Activated T-cell treated with anti-CD3 and anti-CD28 coated beads, Interleukin-2, amount 50 U/mL, for 72 hours (primary cell): Measurements from ENCODE around the gene POLR1C. TPM values are rescaled to one million over a fixed set of nuclear protein-coding genes. Genes with fewer than 3 reads are reported as not detected.
"Not testable (repeated sequence)": the region's sequence is repeated elsewhere in the genome, so short reads cannot be mapped to it uniquely, and the experiment has no call there.

Experiments
- ATAC-seq, 2 donors: fragments of 150-1000 bp; cut with Tn5 transposase; replicated peaks in 1 of 2; 2 replicates each; pipeline ENCODE4 v1.10.0; 2021; ENCODE audit warnings: moderate library complexity in 2 of 2, mild to moderate bottlenecking in 1 of 2
- DNase-seq, 2 donors: peaks; one replicate each; pipeline ENCODE4 v3.0.0; 2021 to 2022; ENCODE audit warnings: mixed read lengths in 1 of 2
- H3K27ac Mint-ChIP-seq: one replicate; pipeline ENCODE4 v1.8.0; 2022; ENCODE audit warnings: mild to moderate bottlenecking, moderate library complexity, mixed read lengths
- H3K27me3 Mint-ChIP-seq: one replicate; pipeline ENCODE4 v1.8.0; 2022; ENCODE audit warnings: low read depth, mixed read lengths
- H3K36me3 Mint-ChIP-seq, 2 donors: one replicate each; pipeline ENCODE4 v1.8.0; 2022; ENCODE audit warnings: mixed read lengths in 2 of 2, mild to moderate bottlenecking in 1 of 2; ENCODE audit not compliant: insufficient read depth in 2 of 2
- H3K4me1 Mint-ChIP-seq: one replicate; pipeline ENCODE4 v1.8.0; 2022; ENCODE audit warnings: low read depth, mixed read lengths
- H3K4me3 Mint-ChIP-seq, 2 donors: one replicate each; pipeline ENCODE4 v1.8.0; 2022; ENCODE audit warnings: mild to moderate bottlenecking in 2 of 2, mixed read lengths in 2 of 2, moderate library complexity in 2 of 2
- H3K9me3 Mint-ChIP-seq, 2 donors: one replicate each; pipeline ENCODE4 v1.8.0; 2022; ENCODE audit warnings: mixed read lengths in 2 of 2
- total RNA-seq, 2 donors: library from RNA; stranded (reverse); gene quantifications; one replicate each; pipeline ENCODE4 v1.2.3, GENCODE V29; 2022

POLR1C gene
- 10 to 100 TPM; 39.1 to 42.4 TPM for total RNA-seq

GRCh38 chr6:43516697-43517504 is at the start of gene POLR1C, which contains the start of gene YIPF3:
Gene POLR1C, plus strand, starts transcription at chr6:43517089. Its CDS starts 21 bp downstream, at chr6:43517110.
Gene YIPF3, minus strand, starts transcription at chr6:43516926. Its CDS starts 119 bp downstream, at chr6:43516807.
- Mint-ChIP-seq H3K36me3 (peaks cover 4 to 6% of the 10 kb centered on the region in 2 donors), H3K9me3 (no peaks in the 10 kb centered on the region), H3K27ac (no peak within 1 kb of the TSS), H3K4me3 (no peak within 1 kb of the TSS), H3K27me3 (no peaks in the 10 kb centered on the region), H3K4me1 (peaks cover 5% of the 10 kb centered on the region)
- DNase-seq (peak; percentile 97 to 98), ATAC-seq (peak; percentile 92 to 93)

GRCh38 chr6:43467265-43467664 is 49.6 kb upstream of the POLR1C start:
- H3K27me3 Mint-ChIP-seq, result peaks cover 37% of the 10 kb centered on the region
- DNase-seq, H3K4me3 Mint-ChIP-seq, ATAC-seq, H3K4me1 Mint-ChIP-seq, H3K27ac Mint-ChIP-seq, H3K36me3 Mint-ChIP-seq, H3K9me3 Mint-ChIP-seq: not testable (repeated sequence)

GRCh38 chr6:43467752-43468151 is 49.1 kb upstream of the POLR1C start:
- Mint-ChIP-seq H3K4me1 (no peaks in the 10 kb centered on the region), H3K36me3 (no peaks in the 10 kb centered on the region), H3K4me3 (no peak overlapping the region), H3K9me3 (no peaks in the 10 kb centered on the region), H3K27ac (no peak overlapping the region), H3K27me3 (peaks cover 32% of the 10 kb centered on the region)
- DNase-seq (no peak), ATAC-seq (no peak)

- H3K36me3 Mint-ChIP-seq, result no peaks in the 10 kb centered on the region
- ATAC-seq (no peak), DNase-seq (no peak)
- no peaks in the 10 kb centered on the region for H3K9me3 Mint-ChIP-seq
- peaks cover 28% of the 10 kb centered on the region for H3K27me3 Mint-ChIP-seq
- no peaks in the 10 kb centered on the region for H3K4me1 Mint-ChIP-seq
- no peak overlapping the region for H3K27ac Mint-ChIP-seq
- no peak overlapping the region for H3K4me3 Mint-ChIP-seq
These were observed 48.6 kb upstream of the POLR1C start for GRCh38 chr6:43468240-43468639.

GRCh38 chr6:43468748-43469681 is 47.9 kb upstream of the POLR1C start:
- peaks cover 25% of the 10 kb centered on the region for H3K27me3 Mint-ChIP-seq
- H3K4me1 Mint-ChIP-seq, result no peaks in the 10 kb centered on the region
- DNase-seq (no peak), ATAC-seq (no peak)
- no peaks in the 10 kb centered on the region for H3K9me3 Mint-ChIP-seq
- H3K36me3 Mint-ChIP-seq, result no peaks in the 10 kb centered on the region
- no peak overlapping the region for H3K4me3 Mint-ChIP-seq
- no peak overlapping the region for H3K27ac Mint-ChIP-seq

- Mint-ChIP-seq H3K27me3 (peaks cover 25% of the 10 kb centered on the region), H3K4me3 (no peak overlapping the region), H3K9me3 (no peaks in the 10 kb centered on the region), H3K36me3 (no peaks in the 10 kb centered on the region), H3K4me1 (no peaks in the 10 kb centered on the region), H3K27ac (no peak overlapping the region)
- DNase-seq, result no peak
- peak; percentile 27 to 72 for ATAC-seq
These were observed 46.9 kb upstream of the POLR1C start for GRCh38 chr6:43469947-43470346.

- H3K4me1 Mint-ChIP-seq, result peaks cover under 1% of the 10 kb centered on the region
- H3K27me3 Mint-ChIP-seq, result peaks cover 19% of the 10 kb centered on the region
- DNase-seq, result no peak
- H3K4me3 Mint-ChIP-seq, result no peak overlapping the region
- ATAC-seq, result no peak
- no peak overlapping the region for H3K27ac Mint-ChIP-seq
- H3K9me3 Mint-ChIP-seq, result no peaks in the 10 kb centered on the region
- no peaks in the 10 kb centered on the region for H3K36me3 Mint-ChIP-seq
These were observed 45.5 kb upstream of the POLR1C start for GRCh38 chr6:43471399-43471798.

GRCh38 chr6:43472515-43472914 is 44.4 kb upstream of the POLR1C start:
- Mint-ChIP-seq H3K36me3 (no peaks in the 10 kb centered on the region), H3K27ac (no peak overlapping the region), H3K4me1 (peaks cover 11% of the 10 kb centered on the region), H3K27me3 (peaks cover 12% of the 10 kb centered on the region), H3K9me3 (no peaks in the 10 kb centered on the region), H3K4me3 (no peak overlapping the region)
- ATAC-seq (no peak), DNase-seq (no peak)

- no peaks in the 10 kb centered on the region for H3K9me3 Mint-ChIP-seq
These were observed 41.4 kb upstream of the POLR1C start for GRCh38 chr6:43475516-43475915.

GRCh38 chr6:43476746-43477145 is 40.1 kb upstream of the POLR1C start:
- Mint-ChIP-seq H3K4me1 (peaks cover 49% of the 10 kb centered on the region), H3K36me3 (peaks cover 0 to 2% of the 10 kb centered on the region in 2 donors), H3K27me3 (no peaks in the 10 kb centered on the region), H3K4me3 (peak overlapping the region; percentile 96 to 100), H3K9me3 (no peaks in the 10 kb centered on the region), H3K27ac (peak overlapping the region; percentile 95)
- DNase-seq (no peak), ATAC-seq (no peak)

More at GRCh38 chr6:43475516-43475915, 41.4 kb upstream of the POLR1C start:
- Mint-ChIP-seq H3K4me1 (peaks cover 38% of the 10 kb centered on the region), H3K27ac (no peak overlapping the region), H3K27me3 (no peaks in the 10 kb centered on the region), H3K4me3 (no peak overlapping the region), H3K36me3 (no peaks in the 10 kb centered on the region)
- ATAC-seq (no peak), DNase-seq (no peak)

- peak; percentile 98 for ATAC-seq
These were observed 39.5 kb upstream of the POLR1C start, which contains the start of gene TJAP1 for GRCh38 chr6:43477235-43478007. Gene TJAP1, plus strand, starts transcription at chr6:43477570. Its CDS starts 21,432 bp downstream, at chr6:43499002.

GRCh38 chr6:43478008-43478372 is 38.9 kb upstream of the POLR1C start:
- peak in 1 of 2 donors; percentile 10 for DNase-seq
- Mint-ChIP-seq H3K27ac (peak overlapping the region; percentile 95), H3K27me3 (no peaks in the 10 kb centered on the region), H3K4me3 (peak overlapping the region; percentile 96 to 100), H3K9me3 (no peaks in the 10 kb centered on the region), H3K4me1 (peaks cover 59% of the 10 kb centered on the region), H3K36me3 (peaks cover 1 to 2% of the 10 kb centered on the region in 2 donors)
- ATAC-seq, result no peak

More at GRCh38 chr6:43477235-43478007, 39.5 kb upstream of the POLR1C start, which contains the start of gene TJAP1:
- Mint-ChIP-seq H3K27me3 (no peaks in the 10 kb centered on the region), H3K9me3 (no peaks in the 10 kb centered on the region), H3K4me1 (peaks cover 56% of the 10 kb centered on the region), H3K36me3 (peaks cover under 1 to 2% of the 10 kb centered on the region in 2 donors), H3K27ac (peak within 1 kb of the TSS; percentile 95), H3K4me3 (peak within 1 kb of the TSS; percentile 96 to 100)
- peak; percentile 97 to 99 for DNase-seq
